ENCODE data around the gene SUSD3.
A peak's percentile ranks its signal among the peaks of the same experiment; 100 is the strongest.

Gene SUSD3

GRCh38 chr9:93058355-93059010 is at the start of gene SUSD3:
TSS of gene SUSD3 (plus strand) at chr9:93058701. CDS start at chr9:93058743, 42 bp downstream.
- DNase-seq (ENCODE audit: low read depth), result peak; percentile 90
- peak within 1 kb of the TSS; percentile 64 for H3K4me3 ChIP-seq (ENCODE audit: low read depth, low read length)
- no peak for TF ChIP-seq CTCF (IDR thresholded peaks at IDR 0.05; ENCODE audit: insufficient read depth, low read depth, low read length, missing control alignments)

GRCh38 chr9:93009337-93010015 is 49.0 kb upstream of the SUSD3 start:
- DNase-seq (ENCODE audit: low read depth), result no peak
- no peak overlapping the region for H3K4me3 ChIP-seq (ENCODE audit: low read depth, low read length)
- TF ChIP-seq CTCF (IDR thresholded peaks at IDR 0.05; ENCODE audit: insufficient read depth, low read depth, low read length, missing control alignments), result no peak

- no peak overlapping the region for H3K4me3 ChIP-seq (ENCODE audit: low read depth, low read length)
- DNase-seq (ENCODE audit: low read depth), result no peak
- no peak for TF ChIP-seq CTCF (IDR thresholded peaks at IDR 0.05; ENCODE audit: insufficient read depth, low read depth, low read length, missing control alignments)
Observed at GRCh38 chr9:93010056-93010455, 48.4 kb upstream of the SUSD3 start.

GRCh38 chr9:93010704-93011103 is 47.8 kb upstream of the SUSD3 start:
- no peak overlapping the region for H3K4me3 ChIP-seq (ENCODE audit: low read depth, low read length)
- no peak for DNase-seq (ENCODE audit: low read depth)
- no peak for TF ChIP-seq CTCF (IDR thresholded peaks at IDR 0.05; ENCODE audit: insufficient read depth, low read depth, low read length, missing control alignments)

- no peak for TF ChIP-seq CTCF (IDR thresholded peaks at IDR 0.05; ENCODE audit: insufficient read depth, low read depth, low read length, missing control alignments)
- no peak for DNase-seq (ENCODE audit: low read depth)
- no peak overlapping the region for H3K4me3 ChIP-seq (ENCODE audit: low read depth, low read length)
Observed at GRCh38 chr9:93011114-93011513, 47.4 kb upstream of the SUSD3 start.

GRCh38 chr9:93012963-93013855 is 45.3 kb upstream of the SUSD3 start:
- no peak for TF ChIP-seq CTCF (IDR thresholded peaks at IDR 0.05; ENCODE audit: insufficient read depth, low read depth, low read length, missing control alignments)
- no peak overlapping the region for H3K4me3 ChIP-seq (ENCODE audit: low read depth, low read length)
- DNase-seq (ENCODE audit: low read depth), result no peak

Measured in GM12865 (cell line).